OCI-LY7 (cell line): ENCODE data around the gene PLCB2. TPM values are rescaled to one million over a fixed set of nuclear protein-coding genes. Genes with fewer than 3 reads are reported as not detected.

ENCODE experiments used
- BruUV-seq: library from RNA; stranded (reverse); fragments of 400-500 nt; replicated peaks from 2 replicates; lab custom pipeline; 2021; lab: Mats Ljungman, UMichigan
- CTCF ChIA-PET: fragments of 300-600 bp; sonication (Branson Sonifier 250); formaldehyde crosslinking; loops from one replicate; lab custom pipeline; 2022; ENCODE audit warnings: antibody characterized with exemption; ENCODE audit not compliant: unreplicated experiment; lab: Charles Lee
- POLR2A ChIA-PET: fragments of 300-600 bp; sonication (Branson Sonifier 250); formaldehyde crosslinking; loops from one replicate; lab custom pipeline; 2022; ENCODE audit warnings: antibody characterized with exemption; lab: Charles Lee
- DNase-seq: peaks from one replicate; pipeline ENCODE4 v3.0.0-alpha.2; 2015; ENCODE audit warnings: low spot score
- H2AFZ ChIP-seq: fragments of 200-600 bp; sonication (generic), shearing (Covaris generic); 2 replicates; pipeline ENCODE4 v1.6.1; 2014; ENCODE audit warnings: mild to moderate bottlenecking, antibody characterized with exemption, low read length, moderate library complexity
- H3K27ac ChIP-seq: fragments of 200-600 bp; sonication (generic); 2 replicates; pipeline ENCODE4 v1.5.1; 2014; ENCODE audit warnings: mixed run types, low read depth, mild to moderate bottlenecking, moderate library complexity, low read length, inconsistent platforms; ENCODE audit not compliant: poor library complexity, severe bottlenecking
- H3K36me3 ChIP-seq: fragments of 200-600 bp; sonication (generic); 2 replicates; pipeline ENCODE4 v1.6.1; 2014; ENCODE audit warnings: mild to moderate bottlenecking, antibody characterized with exemption, low read length, moderate library complexity, mixed read lengths; ENCODE audit not compliant: insufficient read depth
- H3K4me1 ChIP-seq: fragments of 200-600 bp; sonication (generic); 2 replicates; pipeline ENCODE4 v1.5.1; 2014; ENCODE audit warnings: mild to moderate bottlenecking, low read length; ENCODE audit not compliant: insufficient read depth, poor library complexity, severe bottlenecking
- H3K4me2 ChIP-seq: fragments of 200-600 bp; sonication (generic); 2 replicates; pipeline ENCODE4 v1.6.1; 2014; ENCODE audit warnings: mild to moderate bottlenecking, low read length
- H3K4me3 ChIP-seq: fragments of 200-600 bp; sonication (generic); 2 replicates; pipeline ENCODE4 v1.5.1; 2014; ENCODE audit warnings: mild to moderate bottlenecking, low read depth, low read length; ENCODE audit not compliant: poor library complexity, severe bottlenecking
- H3K79me2 ChIP-seq: fragments of 200-600 bp; sonication (generic); 2 replicates; pipeline ENCODE4 v1.6.1; 2016; ENCODE audit warnings: low read depth, mild to moderate bottlenecking, low read length, moderate library complexity, mixed read lengths; ENCODE audit not compliant: insufficient read depth
- H3K9me2 ChIP-seq: fragments of 200-600 bp; sonication (generic); 2 replicates; pipeline ENCODE4 v1.6.1; 2016; ENCODE audit warnings: mild to moderate bottlenecking, low read length, mixed read lengths; ENCODE audit not compliant: insufficient read depth
- H3K9me3 ChIP-seq: fragments of 200-600 bp; sonication (generic); 2 replicates; pipeline ENCODE4 v1.6.1; 2014; ENCODE audit warnings: mild to moderate bottlenecking, mixed run types, low read length, mixed read lengths
- H4K20me1 ChIP-seq: fragments of 200-600 bp; sonication (generic); 2 replicates; pipeline ENCODE4 v1.6.1; 2014; ENCODE audit warnings: mild to moderate bottlenecking, antibody characterized with exemption, low read length, moderate library complexity, mixed read lengths; ENCODE audit not compliant: insufficient read depth
- EZH2phosphoT487 ChIP-seq: fragments of 200-600 bp; sonication (generic); IDR thresholded peaks from 2 replicates; pipeline ENCODE4 v1.6.1; 2018; ENCODE audit warnings: low read depth, borderline replicate concordance, mild to moderate bottlenecking, mixed run types, antibody characterized with exemption, low read length, moderate library complexity, mixed read lengths
- intact Hi-C: fragments of 100-400 bp; cut with micrococcal nuclease; formaldehyde crosslinking; loops from one replicate; pipeline ENCODE4 v1.10.0; 2022; ENCODE audit not compliant: unreplicated experiment
- total RNA-seq, 2 experiments: library from RNA; depleted of rRNA in 1 of 2; stranded (reverse); fragments of >200 nt in 1 of 2; shearing (Covaris generic) in 1 of 2; gene quantifications; 2 replicates each; pipeline ENCODE4 v1.2.3, GENCODE V29; 2014 to 2022
- TF ChIP-seq, protein P1 (sequence below): fragments of 200-600 bp; sonication (generic); conservative IDR thresholded peaks from 2 replicates; pipeline ENCODE4 v1.5.1; 2014; ENCODE audit warnings: mild to moderate bottlenecking, antibody characterized with exemption, low read length, moderate library complexity, mixed read lengths

The PLCB2 gene
- total RNA-seq, 2 experiments from 2014 or later: 9.6 TPM; not detected in 1

- TF ChIP-seq EZH2phosphoT487: no peak
- TF ChIP-seq, protein P1, sequence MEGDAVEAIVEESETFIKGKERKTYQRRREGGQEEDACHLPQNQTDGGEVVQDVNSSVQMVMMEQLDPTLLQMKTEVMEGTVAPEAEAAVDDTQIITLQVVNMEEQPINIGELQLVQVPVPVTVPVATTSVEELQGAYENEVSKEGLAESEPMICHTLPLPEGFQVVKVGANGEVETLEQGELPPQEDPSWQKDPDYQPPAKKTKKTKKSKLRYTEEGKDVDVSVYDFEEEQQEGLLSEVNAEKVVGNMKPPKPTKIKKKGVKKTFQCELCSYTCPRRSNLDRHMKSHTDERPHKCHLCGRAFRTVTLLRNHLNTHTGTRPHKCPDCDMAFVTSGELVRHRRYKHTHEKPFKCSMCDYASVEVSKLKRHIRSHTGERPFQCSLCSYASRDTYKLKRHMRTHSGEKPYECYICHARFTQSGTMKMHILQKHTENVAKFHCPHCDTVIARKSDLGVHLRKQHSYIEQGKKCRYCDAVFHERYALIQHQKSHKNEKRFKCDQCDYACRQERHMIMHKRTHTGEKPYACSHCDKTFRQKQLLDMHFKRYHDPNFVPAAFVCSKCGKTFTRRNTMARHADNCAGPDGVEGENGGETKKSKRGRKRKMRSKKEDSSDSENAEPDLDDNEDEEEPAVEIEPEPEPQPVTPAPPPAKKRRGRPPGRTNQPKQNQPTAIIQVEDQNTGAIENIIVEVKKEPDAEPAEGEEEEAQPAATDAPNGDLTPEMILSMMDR: no peak
- no TSS peak for BruUV-seq
- Histone ChIP-seq H3K27ac (no peak overlapping the region), H2AFZ (no peak overlapping the region), H3K36me3 (no peaks in the 10 kb centered on the region), H3K4me1 (no peaks in the 10 kb centered on the region), H3K4me3 (no peak overlapping the region), H3K9me3 (no peaks in the 10 kb centered on the region), H3K4me2 (no peak overlapping the region), H3K79me2 (no peaks in the 10 kb centered on the region), H4K20me1 (no peaks in the 10 kb centered on the region), H3K9me2 (no peaks in the 10 kb centered on the region)
- no peak for DNase-seq
- intact Hi-C loops: no loop called here
- CTCF ChIA-PET: interaction anchor here (0.5 kb wide), 1 partner anchor 12 kb away, joined by 3 read pairs; no protein-coding TSS in a partner anchor
- POLR2A ChIA-PET: interaction anchor here (0.6 kb wide), 1 partner anchor 689 kb away, joined by 6 read pairs; no protein-coding TSS in a partner anchor
Observed at GRCh38 chr15:40316931-40317330, 9.2 kb upstream of the PLCB2 start.

- no TSS peak for BruUV-seq
- POLR2A ChIA-PET: interaction anchor here (1.4 kb wide), 1 partner anchor 13 kb away, joined by 4 read pairs; no protein-coding TSS in a partner anchor
- intact Hi-C loops: no loop called here
Observed at GRCh38 chr15:40314723-40315276, 7.1 kb upstream of the PLCB2 start.

More at GRCh38 chr15:40314723-40315276, 7.1 kb upstream of the PLCB2 start:
- CTCF ChIA-PET: no interaction called here
- no peak for DNase-seq
- Histone ChIP-seq H3K4me1 (no peaks in the 10 kb centered on the region), H2AFZ (no peak overlapping the region), H3K4me2 (no peak overlapping the region), H3K27ac (no peak overlapping the region), H3K4me3 (no peak overlapping the region), H4K20me1 (no peaks in the 10 kb centered on the region), H3K79me2 (no peaks in the 10 kb centered on the region), H3K9me3 (no peaks in the 10 kb centered on the region), H3K9me2 (no peaks in the 10 kb centered on the region), H3K36me3 (no peaks in the 10 kb centered on the region)
- TF ChIP-seq, protein P1: no peak
- TF ChIP-seq EZH2phosphoT487: no peak
